ENCODE results near the gene RFFL. TPM values are rescaled to one million over a fixed set of nuclear protein-coding genes. Genes with fewer than 3 reads are reported as not detected.
A peak's percentile ranks its signal among the peaks of the same experiment; 100 is the strongest.

RFFL gene
- total RNA-seq, 1 experiment from 2014 or later, result 30.3 TPM

DNA sequence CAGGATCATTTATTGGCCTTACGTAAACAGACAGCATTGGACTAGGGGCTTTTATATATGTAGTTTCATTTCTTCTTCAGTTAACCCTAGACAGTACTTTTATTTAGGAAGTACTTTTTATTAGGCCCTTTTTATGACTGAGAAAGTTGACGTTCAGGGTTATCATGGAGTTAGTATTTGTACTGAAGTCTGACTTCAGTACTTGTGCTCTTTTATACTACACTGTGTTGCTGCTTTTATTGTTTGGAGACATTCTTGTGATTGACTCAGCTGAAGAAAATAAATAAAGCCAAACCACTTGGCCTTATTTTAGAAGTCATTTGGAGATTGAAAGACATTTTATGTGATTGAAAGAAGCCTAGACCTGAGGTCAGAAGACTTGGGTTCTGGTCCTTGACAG, 76.3 kb downstream of the RFFL start (continued):
- TF ChIP-seq, protein P1, sequence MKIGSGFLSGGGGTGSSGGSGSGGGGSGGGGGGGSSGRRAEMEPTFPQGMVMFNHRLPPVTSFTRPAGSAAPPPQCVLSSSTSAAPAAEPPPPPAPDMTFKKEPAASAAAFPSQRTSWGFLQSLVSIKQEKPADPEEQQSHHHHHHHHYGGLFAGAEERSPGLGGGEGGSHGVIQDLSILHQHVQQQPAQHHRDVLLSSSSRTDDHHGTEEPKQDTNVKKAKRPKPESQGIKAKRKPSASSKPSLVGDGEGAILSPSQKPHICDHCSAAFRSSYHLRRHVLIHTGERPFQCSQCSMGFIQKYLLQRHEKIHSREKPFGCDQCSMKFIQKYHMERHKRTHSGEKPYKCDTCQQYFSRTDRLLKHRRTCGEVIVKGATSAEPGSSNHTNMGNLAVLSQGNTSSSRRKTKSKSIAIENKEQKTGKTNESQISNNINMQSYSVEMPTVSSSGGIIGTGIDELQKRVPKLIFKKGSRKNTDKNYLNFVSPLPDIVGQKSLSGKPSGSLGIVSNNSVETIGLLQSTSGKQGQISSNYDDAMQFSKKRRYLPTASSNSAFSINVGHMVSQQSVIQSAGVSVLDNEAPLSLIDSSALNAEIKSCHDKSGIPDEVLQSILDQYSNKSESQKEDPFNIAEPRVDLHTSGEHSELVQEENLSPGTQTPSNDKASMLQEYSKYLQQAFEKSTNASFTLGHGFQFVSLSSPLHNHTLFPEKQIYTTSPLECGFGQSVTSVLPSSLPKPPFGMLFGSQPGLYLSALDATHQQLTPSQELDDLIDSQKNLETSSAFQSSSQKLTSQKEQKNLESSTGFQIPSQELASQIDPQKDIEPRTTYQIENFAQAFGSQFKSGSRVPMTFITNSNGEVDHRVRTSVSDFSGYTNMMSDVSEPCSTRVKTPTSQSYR (CRISPR knock-in tag; IDR thresholded peaks at IDR 0.05), result no peak
- TF ChIP-seq, protein P2, sequence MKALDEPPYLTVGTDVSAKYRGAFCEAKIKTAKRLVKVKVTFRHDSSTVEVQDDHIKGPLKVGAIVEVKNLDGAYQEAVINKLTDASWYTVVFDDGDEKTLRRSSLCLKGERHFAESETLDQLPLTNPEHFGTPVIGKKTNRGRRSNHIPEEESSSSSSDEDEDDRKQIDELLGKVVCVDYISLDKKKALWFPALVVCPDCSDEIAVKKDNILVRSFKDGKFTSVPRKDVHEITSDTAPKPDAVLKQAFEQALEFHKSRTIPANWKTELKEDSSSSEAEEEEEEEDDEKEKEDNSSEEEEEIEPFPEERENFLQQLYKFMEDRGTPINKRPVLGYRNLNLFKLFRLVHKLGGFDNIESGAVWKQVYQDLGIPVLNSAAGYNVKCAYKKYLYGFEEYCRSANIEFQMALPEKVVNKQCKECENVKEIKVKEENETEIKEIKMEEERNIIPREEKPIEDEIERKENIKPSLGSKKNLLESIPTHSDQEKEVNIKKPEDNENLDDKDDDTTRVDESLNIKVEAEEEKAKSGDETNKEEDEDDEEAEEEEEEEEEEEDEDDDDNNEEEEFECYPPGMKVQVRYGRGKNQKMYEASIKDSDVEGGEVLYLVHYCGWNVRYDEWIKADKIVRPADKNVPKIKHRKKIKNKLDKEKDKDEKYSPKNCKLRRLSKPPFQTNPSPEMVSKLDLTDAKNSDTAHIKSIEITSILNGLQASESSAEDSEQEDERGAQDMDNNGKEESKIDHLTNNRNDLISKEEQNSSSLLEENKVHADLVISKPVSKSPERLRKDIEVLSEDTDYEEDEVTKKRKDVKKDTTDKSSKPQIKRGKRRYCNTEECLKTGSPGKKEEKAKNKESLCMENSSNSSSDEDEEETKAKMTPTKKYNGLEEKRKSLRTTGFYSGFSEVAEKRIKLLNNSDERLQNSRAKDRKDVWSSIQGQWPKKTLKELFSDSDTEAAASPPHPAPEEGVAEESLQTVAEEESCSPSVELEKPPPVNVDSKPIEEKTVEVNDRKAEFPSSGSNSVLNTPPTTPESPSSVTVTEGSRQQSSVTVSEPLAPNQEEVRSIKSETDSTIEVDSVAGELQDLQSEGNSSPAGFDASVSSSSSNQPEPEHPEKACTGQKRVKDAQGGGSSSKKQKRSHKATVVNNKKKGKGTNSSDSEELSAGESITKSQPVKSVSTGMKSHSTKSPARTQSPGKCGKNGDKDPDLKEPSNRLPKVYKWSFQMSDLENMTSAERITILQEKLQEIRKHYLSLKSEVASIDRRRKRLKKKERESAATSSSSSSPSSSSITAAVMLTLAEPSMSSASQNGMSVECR (CRISPR knock-in tag; IDR thresholded peaks at IDR 0.05; ENCODE audit: borderline replicate concordance), result no peak
- TF ChIP-seq FOXJ3 (CRISPR knock-in tag; IDR thresholded peaks at IDR 0.05; ENCODE audit: borderline replicate concordance), result no peak
- TF ChIP-seq, protein P3, sequence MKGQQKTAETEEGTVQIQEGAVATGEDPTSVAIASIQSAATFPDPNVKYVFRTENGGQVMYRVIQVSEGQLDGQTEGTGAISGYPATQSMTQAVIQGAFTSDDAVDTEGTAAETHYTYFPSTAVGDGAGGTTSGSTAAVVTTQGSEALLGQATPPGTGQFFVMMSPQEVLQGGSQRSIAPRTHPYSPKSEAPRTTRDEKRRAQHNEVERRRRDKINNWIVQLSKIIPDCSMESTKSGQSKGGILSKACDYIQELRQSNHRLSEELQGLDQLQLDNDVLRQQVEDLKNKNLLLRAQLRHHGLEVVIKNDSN (CRISPR knock-in tag; IDR thresholded peaks at IDR 0.05), result no peak
- TF ChIP-seq, protein P4, sequence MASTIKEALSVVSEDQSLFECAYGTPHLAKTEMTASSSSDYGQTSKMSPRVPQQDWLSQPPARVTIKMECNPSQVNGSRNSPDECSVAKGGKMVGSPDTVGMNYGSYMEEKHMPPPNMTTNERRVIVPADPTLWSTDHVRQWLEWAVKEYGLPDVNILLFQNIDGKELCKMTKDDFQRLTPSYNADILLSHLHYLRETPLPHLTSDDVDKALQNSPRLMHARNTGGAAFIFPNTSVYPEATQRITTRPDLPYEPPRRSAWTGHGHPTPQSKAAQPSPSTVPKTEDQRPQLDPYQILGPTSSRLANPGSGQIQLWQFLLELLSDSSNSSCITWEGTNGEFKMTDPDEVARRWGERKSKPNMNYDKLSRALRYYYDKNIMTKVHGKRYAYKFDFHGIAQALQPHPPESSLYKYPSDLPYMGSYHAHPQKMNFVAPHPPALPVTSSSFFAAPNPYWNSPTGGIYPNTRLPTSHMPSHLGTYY (CRISPR knock-in tag; IDR thresholded peaks at IDR 0.05), result no peak
- TF ChIP-seq GABPB1 (CRISPR knock-in tag; IDR thresholded peaks at IDR 0.05), result no peak
- TF ChIP-seq NFYB (CRISPR knock-in tag; conservative IDR thresholded peaks at IDR 0.05; ENCODE audit: low read depth), result no peak

DNA sequence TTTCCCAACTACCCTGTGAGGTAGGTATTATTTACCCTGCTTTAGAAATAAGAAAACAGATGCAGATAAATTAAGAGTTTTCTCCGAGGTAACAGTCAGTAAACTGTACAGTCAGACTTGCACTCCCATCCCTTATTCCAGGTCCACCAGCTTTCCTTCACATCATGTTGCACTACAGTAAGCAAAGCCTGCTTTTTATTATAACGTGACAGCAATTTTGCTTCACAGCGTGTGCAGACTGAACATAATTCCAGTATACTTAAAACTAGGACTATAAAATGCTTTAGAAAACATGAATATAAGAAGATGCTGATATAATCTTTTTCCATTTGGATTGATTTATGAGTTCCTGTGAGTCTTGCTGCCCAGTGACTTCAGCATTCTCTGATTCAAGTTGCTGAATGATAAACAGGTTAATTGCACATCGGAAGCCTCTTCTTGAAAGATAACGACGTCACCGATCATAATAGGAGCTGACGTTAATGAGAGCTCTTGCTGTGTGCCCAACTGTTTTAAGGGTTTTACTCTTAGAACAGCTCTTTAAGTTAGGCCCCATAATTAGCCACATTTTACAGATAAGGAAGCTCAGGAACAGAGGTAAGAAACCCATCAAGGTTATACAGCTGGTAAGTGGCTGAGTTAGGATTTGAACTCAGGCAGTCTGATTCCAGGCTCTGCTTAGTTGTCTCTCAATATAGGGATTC, 81.8 kb downstream of the RFFL start:
- H3K4me3 Mint-ChIP-seq, result peak overlapping the region; percentile 92
- DNase-seq (ENCODE audit: low spot score) (no peak), ATAC-seq (no peak)
- ChIA-PET CTCF (interaction anchor here (0.7 to 1.9 kb wide), 5 partner anchors 10 to 138 kb away, joined by 3 to 8 read pairs (median 4); partner anchors contain the start of gene RAD51D), POLR2A (interaction anchor here (0.6 kb wide), 1 partner anchor 215 kb away, joined by 4 read pairs; no protein-coding TSS in a partner anchor)
- no peaks in the 10 kb centered on the region for H3K27me3 Mint-ChIP-seq (ENCODE audit: low read depth)
- peaks cover 26% of the 10 kb centered on the region for H3K4me1 Mint-ChIP-seq
- H3K9me3 Mint-ChIP-seq, result no peaks in the 10 kb centered on the region
- TF ChIP-seq, protein P5, sequence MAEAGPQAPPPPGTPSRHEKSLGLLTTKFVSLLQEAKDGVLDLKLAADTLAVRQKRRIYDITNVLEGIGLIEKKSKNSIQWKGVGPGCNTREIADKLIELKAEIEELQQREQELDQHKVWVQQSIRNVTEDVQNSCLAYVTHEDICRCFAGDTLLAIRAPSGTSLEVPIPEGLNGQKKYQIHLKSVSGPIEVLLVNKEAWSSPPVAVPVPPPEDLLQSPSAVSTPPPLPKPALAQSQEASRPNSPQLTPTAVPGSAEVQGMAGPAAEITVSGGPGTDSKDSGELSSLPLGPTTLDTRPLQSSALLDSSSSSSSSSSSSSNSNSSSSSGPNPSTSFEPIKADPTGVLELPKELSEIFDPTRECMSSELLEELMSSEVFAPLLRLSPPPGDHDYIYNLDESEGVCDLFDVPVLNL (CRISPR knock-in tag; IDR thresholded peaks at IDR 0.05; ENCODE audit: borderline replicate concordance, low read depth), result no peak
- TF ChIP-seq ZNF396 (CRISPR knock-in tag; IDR thresholded peaks at IDR 0.05; ENCODE audit: borderline replicate concordance) (no peak), NR3C1 (CRISPR knock-in tag; conservative IDR thresholded peaks at IDR 0.05; ENCODE audit: low read depth) (no peak), CREM (CRISPR knock-in tag; IDR thresholded peaks at IDR 0.05) (no peak), ZNF671 (CRISPR knock-in tag; IDR thresholded peaks at IDR 0.05) (no peak), GRHL2 (CRISPR knock-in tag; IDR thresholded peaks at IDR 0.05; ENCODE audit: insufficient replicate concordance, severe bottlenecking) (no peak), GTF2I (CRISPR knock-in tag; conservative IDR thresholded peaks at IDR 0.05) (no peak), TP53 (CRISPR knock-in tag; IDR thresholded peaks at IDR 0.05) (no peak), ZNF121 (CRISPR knock-in tag; IDR thresholded peaks at IDR 0.05) (no peak)
- TF ChIP-seq, protein P4 (CRISPR knock-in tag; IDR thresholded peaks at IDR 0.05), result no peak
- TF ChIP-seq, protein P6, sequence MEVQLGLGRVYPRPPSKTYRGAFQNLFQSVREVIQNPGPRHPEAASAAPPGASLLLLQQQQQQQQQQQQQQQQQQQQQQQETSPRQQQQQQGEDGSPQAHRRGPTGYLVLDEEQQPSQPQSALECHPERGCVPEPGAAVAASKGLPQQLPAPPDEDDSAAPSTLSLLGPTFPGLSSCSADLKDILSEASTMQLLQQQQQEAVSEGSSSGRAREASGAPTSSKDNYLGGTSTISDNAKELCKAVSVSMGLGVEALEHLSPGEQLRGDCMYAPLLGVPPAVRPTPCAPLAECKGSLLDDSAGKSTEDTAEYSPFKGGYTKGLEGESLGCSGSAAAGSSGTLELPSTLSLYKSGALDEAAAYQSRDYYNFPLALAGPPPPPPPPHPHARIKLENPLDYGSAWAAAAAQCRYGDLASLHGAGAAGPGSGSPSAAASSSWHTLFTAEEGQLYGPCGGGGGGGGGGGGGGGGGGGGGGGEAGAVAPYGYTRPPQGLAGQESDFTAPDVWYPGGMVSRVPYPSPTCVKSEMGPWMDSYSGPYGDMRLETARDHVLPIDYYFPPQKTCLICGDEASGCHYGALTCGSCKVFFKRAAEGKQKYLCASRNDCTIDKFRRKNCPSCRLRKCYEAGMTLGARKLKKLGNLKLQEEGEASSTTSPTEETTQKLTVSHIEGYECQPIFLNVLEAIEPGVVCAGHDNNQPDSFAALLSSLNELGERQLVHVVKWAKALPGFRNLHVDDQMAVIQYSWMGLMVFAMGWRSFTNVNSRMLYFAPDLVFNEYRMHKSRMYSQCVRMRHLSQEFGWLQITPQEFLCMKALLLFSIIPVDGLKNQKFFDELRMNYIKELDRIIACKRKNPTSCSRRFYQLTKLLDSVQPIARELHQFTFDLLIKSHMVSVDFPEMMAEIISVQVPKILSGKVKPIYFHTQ (CRISPR knock-in tag; IDR thresholded peaks at IDR 0.05), result no peak
- peaks cover 36% of the 10 kb centered on the region for H3K36me3 Mint-ChIP-seq
- peak overlapping the region; percentile 80 for H3K27ac Mint-ChIP-seq

All from WTC11 (cell line).